Measurements from ENCODE around the gene SMYD3. TPM values are rescaled to one million over a fixed set of nuclear protein-coding genes. Genes with fewer than 3 reads are reported as not detected.

SMYD3 gene
- total RNA-seq, 1 donor, result 171 TPM

GRCh38 chr1:246318622-246319021, 188.5 kb downstream of the SMYD3 start:
- Histone ChIP-seq H3K79me2 (ENCODE audit: insufficient read depth, low read length) (no peaks in the 10 kb centered on the region), H3K4me2 (ENCODE audit: insufficient read depth, low read length) (no peak overlapping the region), H3K9me3 (ENCODE audit: low read depth, low read length) (no peaks in the 10 kb centered on the region), H3K4me3 (ENCODE audit: insufficient read depth, low read length) (no peak overlapping the region), H3K36me3 (ENCODE audit: insufficient read depth, low read length) (no peaks in the 10 kb centered on the region), H3K4me1 (ENCODE audit: insufficient read depth, low read length) (peaks cover 9% of the 10 kb centered on the region), H4K20me1 (ENCODE audit: insufficient read depth, low read length) (no peaks in the 10 kb centered on the region), H2AFZ (ENCODE audit: low read length) (no peak overlapping the region), H3K27me3 (ENCODE audit: insufficient read depth, low read length) (no peaks in the 10 kb centered on the region), H3K27ac (ENCODE audit: low read depth, low read length) (no peak overlapping the region)
- no peak for DNase-seq (ENCODE audit: insufficient read length, low spot score, missing footprints)
- TF ChIP-seq CTCF (IDR thresholded peaks at IDR 0.05; ENCODE audit: extremely low read depth, low read depth, low read length), result no peak

- Histone ChIP-seq H3K4me2 (ENCODE audit: insufficient read depth, low read length) (no peak overlapping the region), H4K20me1 (ENCODE audit: insufficient read depth, low read length) (no peaks in the 10 kb centered on the region), H3K4me1 (ENCODE audit: insufficient read depth, low read length) (peaks cover 9% of the 10 kb centered on the region), H3K27me3 (ENCODE audit: insufficient read depth, low read length) (no peaks in the 10 kb centered on the region), H3K4me3 (ENCODE audit: insufficient read depth, low read length) (no peak overlapping the region), H3K27ac (ENCODE audit: low read depth, low read length) (no peak overlapping the region), H3K79me2 (ENCODE audit: insufficient read depth, low read length) (no peaks in the 10 kb centered on the region), H3K9me3 (ENCODE audit: low read depth, low read length) (no peaks in the 10 kb centered on the region), H3K36me3 (ENCODE audit: insufficient read depth, low read length) (no peaks in the 10 kb centered on the region), H2AFZ (ENCODE audit: low read length) (no peak overlapping the region)
- no peak for TF ChIP-seq CTCF (IDR thresholded peaks at IDR 0.05; ENCODE audit: extremely low read depth, low read depth, low read length)
- no peak for DNase-seq (ENCODE audit: insufficient read length, low spot score, missing footprints)
Observed at GRCh38 chr1:246318036-246318359, 189.1 kb downstream of the SMYD3 start.

- H3K4me1 ChIP-seq (ENCODE audit: insufficient read depth, low read length), result peaks cover 9% of the 10 kb centered on the region
- H3K36me3 ChIP-seq (ENCODE audit: insufficient read depth, low read length), result peaks cover 1% of the 10 kb centered on the region
- no peak overlapping the region for H3K4me3 ChIP-seq (ENCODE audit: insufficient read depth, low read length)
- no peak for TF ChIP-seq CTCF (IDR thresholded peaks at IDR 0.05; ENCODE audit: extremely low read depth, low read depth, low read length)
- H3K9me3 ChIP-seq (ENCODE audit: low read depth, low read length), result no peaks in the 10 kb centered on the region
- no peaks in the 10 kb centered on the region for H3K27me3 ChIP-seq (ENCODE audit: insufficient read depth, low read length)
- H4K20me1 ChIP-seq (ENCODE audit: insufficient read depth, low read length), result no peaks in the 10 kb centered on the region
- DNase-seq (ENCODE audit: insufficient read length, low spot score, missing footprints), result no peak
- peak overlapping the region; percentile 55 for H3K27ac ChIP-seq (ENCODE audit: low read depth, low read length)
- H3K4me2 ChIP-seq (ENCODE audit: insufficient read depth, low read length), result no peak overlapping the region
- no peak overlapping the region for H2AFZ ChIP-seq (ENCODE audit: low read length)
- H3K79me2 ChIP-seq (ENCODE audit: insufficient read depth, low read length), result no peaks in the 10 kb centered on the region
Observed at GRCh38 chr1:246317332-246318035, 189.6 kb downstream of the SMYD3 start.

GRCh38 chr1:246311461-246311860, 195.6 kb downstream of the SMYD3 start:
- H3K4me3 ChIP-seq (ENCODE audit: insufficient read depth, low read length), result no peak overlapping the region
- peaks cover 4% of the 10 kb centered on the region for H3K4me1 ChIP-seq (ENCODE audit: insufficient read depth, low read length)
- TF ChIP-seq CTCF (IDR thresholded peaks at IDR 0.05; ENCODE audit: extremely low read depth, low read depth, low read length), result no peak
- no peaks in the 10 kb centered on the region for H3K79me2 ChIP-seq (ENCODE audit: insufficient read depth, low read length)
- H3K27ac ChIP-seq (ENCODE audit: low read depth, low read length), result no peak overlapping the region
- no peak for DNase-seq (ENCODE audit: insufficient read length, low spot score, missing footprints)
- no peak overlapping the region for H2AFZ ChIP-seq (ENCODE audit: low read length)
- no peaks in the 10 kb centered on the region for H4K20me1 ChIP-seq (ENCODE audit: insufficient read depth, low read length)
- peaks cover 3% of the 10 kb centered on the region for H3K36me3 ChIP-seq (ENCODE audit: insufficient read depth, low read length)
- no peaks in the 10 kb centered on the region for H3K9me3 ChIP-seq (ENCODE audit: low read depth, low read length)
- no peaks in the 10 kb centered on the region for H3K27me3 ChIP-seq (ENCODE audit: insufficient read depth, low read length)
- no peak overlapping the region for H3K4me2 ChIP-seq (ENCODE audit: insufficient read depth, low read length)
